Measurements from ENCODE around the gene REV3L.
A peak's percentile ranks its signal among the peaks of the same experiment; 100 is the strongest.
"Not testable (repeated sequence)": the region's sequence is repeated elsewhere in the genome, so short reads cannot be mapped to it uniquely, and the experiment has no call there.

Gene REV3L

DNA sequence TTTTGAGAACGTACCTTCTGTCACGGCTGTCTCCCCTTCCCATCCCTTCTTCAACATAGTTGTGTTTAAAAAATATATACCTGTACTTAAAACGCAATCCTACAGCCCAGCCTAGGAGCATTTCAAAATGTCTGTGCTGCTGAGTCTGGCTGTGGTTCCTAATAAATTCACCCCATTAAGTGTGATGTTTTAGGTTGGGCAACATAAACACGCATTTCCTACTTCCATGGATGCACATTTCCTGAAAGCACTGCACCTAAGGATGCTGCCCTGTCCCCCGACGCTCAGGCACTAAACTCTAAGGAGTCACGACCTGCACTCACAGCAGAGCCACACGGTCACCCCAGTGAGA lies 1.2 kb downstream of the REV3L start:
- Histone ChIP-seq H3K27ac (ENCODE audit: low read depth, low read length) (no peak overlapping the region), H3K27me3 (ENCODE audit: control insufficient read depth, insufficient read depth, low read length) (peaks cover 55% of the 10 kb centered on the region), H3K9me3 (ENCODE audit: control insufficient read depth, insufficient read depth, low read length) (0 out of 2 replicates have a peak, but pooled peaks cover 3% of the 10 kb centered on the region), H3K9ac (ENCODE audit: low read depth, low read length) (no peak overlapping the region; the same call in 1 of the 2 replicates), H3K36me3 (ENCODE audit: control insufficient read depth, insufficient read depth, low read length) (no peaks in the 10 kb centered on the region), H3K4me3 (ENCODE audit: low read depth, low read length) (peak overlapping the region; percentile 95), H3K4me1 (ENCODE audit: control insufficient read depth, insufficient read depth, low read length) (peaks cover 38% of the 10 kb centered on the region)

DNA sequence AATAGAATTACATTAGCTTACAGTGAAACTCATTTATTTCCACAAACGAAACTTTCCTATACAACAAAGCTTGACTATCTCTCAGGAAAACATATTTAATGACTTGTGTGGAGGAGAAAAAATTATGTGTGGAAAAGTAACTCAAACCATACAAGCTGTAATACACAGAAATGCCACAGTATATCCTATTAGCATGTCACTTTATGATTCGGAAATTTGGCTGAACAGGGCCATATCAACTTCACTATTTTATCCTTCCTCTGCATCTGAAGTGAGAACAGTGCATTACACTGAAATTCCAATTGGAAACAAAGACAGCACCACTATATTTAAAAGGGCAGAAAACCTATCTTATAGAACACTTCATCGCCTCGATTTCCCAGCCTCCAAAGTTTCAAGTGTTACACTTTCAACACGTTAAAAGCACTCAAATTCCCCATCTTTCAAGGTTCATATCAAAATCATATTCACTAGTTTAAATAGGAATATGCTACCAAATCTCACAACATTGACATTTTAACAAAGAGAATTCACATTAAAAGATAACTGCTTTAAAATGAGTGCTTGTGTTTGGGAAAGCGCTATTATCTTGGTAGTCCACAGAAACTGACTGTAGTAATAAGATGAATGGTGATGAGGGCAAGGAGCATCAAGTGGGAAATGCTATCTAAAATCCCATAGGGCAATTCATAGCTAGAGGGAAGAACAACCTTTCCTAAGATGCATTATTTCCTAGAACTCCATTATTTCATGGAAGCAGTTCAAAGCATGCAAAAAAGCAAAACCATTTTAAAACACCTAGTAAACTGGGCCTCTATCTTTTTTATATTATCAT lies 1.8 kb downstream of the REV3L start:
- Histone ChIP-seq H3K9ac (ENCODE audit: low read depth, low read length) (no peak overlapping the region), H3K9me3 (ENCODE audit: control insufficient read depth, insufficient read depth, low read length) (0 out of 2 replicates have a peak, but pooled peaks cover 2% of the 10 kb centered on the region), H3K27ac (ENCODE audit: low read depth, low read length) (no peak overlapping the region), H3K4me1 (ENCODE audit: control insufficient read depth, insufficient read depth, low read length) (peaks cover 38% of the 10 kb centered on the region), H3K36me3 (ENCODE audit: control insufficient read depth, insufficient read depth, low read length) (no peaks in the 10 kb centered on the region), H3K4me3 (ENCODE audit: low read depth, low read length) (peak overlapping the region; percentile 95), H3K27me3 (ENCODE audit: control insufficient read depth, insufficient read depth, low read length) (peaks cover 61% of the 10 kb centered on the region)

DNA sequence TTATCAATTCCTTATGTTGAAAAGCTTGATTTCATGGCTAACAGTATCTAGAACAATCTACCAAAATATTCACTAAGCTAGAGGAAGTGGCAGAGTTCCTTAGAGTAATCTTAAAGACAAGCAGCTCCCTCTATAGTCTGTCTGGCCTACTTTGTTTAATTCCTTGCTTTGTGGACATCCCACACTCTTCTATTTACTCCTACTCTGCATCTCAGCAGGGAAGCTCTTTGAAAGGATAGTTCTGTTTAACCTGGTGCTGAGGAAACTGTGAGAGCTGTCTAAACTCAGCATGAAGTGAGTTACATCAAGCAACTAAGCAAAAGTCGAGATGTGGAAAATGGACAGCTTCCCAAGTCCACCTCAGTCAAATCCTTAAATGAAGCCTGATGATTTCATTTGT lies 4.3 kb downstream of the REV3L start:
- Histone ChIP-seq H3K27me3 (ENCODE audit: control insufficient read depth, insufficient read depth, low read length) (peaks cover 83% of the 10 kb centered on the region), H3K9ac (ENCODE audit: low read depth, low read length) (no peak overlapping the region), H3K4me3 (ENCODE audit: low read depth, low read length) (no peak overlapping the region), H3K27ac (ENCODE audit: low read depth, low read length) (no peak overlapping the region), H3K36me3 (ENCODE audit: control insufficient read depth, insufficient read depth, low read length) (no peaks in the 10 kb centered on the region), H3K9me3 (ENCODE audit: control insufficient read depth, insufficient read depth, low read length) (no peaks in the 10 kb centered on the region), H3K4me1 (ENCODE audit: control insufficient read depth, insufficient read depth, low read length) (peaks cover 24% of the 10 kb centered on the region)

DNA sequence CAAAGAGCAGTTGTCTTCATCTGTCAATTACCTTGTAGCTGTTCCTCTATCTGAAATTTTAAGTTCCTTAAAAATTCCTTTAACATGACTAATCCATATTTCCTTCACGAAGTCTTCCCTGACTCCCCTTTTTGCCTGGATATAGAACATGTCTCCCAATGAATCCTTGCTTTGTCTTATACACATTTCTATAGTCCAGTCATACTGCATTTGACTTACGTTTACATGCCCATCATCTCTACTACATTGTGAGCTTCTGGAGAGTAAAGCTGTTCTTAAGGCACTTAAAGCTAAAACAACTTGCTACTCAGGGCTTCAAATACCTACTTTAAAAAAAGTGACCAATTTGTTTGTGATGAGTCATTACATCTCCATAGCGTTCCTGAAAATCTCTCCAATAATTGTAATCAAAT lies 4.9 kb downstream of the REV3L start:
- H3K4me1 ChIP-seq (ENCODE audit: control insufficient read depth, insufficient read depth, low read length) = peaks cover 24% of the 10 kb centered on the region
- no peaks in the 10 kb centered on the region for H3K9me3 ChIP-seq (ENCODE audit: control insufficient read depth, insufficient read depth, low read length)
- H3K36me3 ChIP-seq (ENCODE audit: control insufficient read depth, insufficient read depth, low read length) = no peaks in the 10 kb centered on the region
- H3K27ac ChIP-seq (ENCODE audit: low read depth, low read length) = no peak overlapping the region
- no peak overlapping the region for H3K9ac ChIP-seq (ENCODE audit: low read depth, low read length)
- peaks cover 83% of the 10 kb centered on the region for H3K27me3 ChIP-seq (ENCODE audit: control insufficient read depth, insufficient read depth, low read length)
- no peak overlapping the region for H3K4me3 ChIP-seq (ENCODE audit: low read depth, low read length)

DNA sequence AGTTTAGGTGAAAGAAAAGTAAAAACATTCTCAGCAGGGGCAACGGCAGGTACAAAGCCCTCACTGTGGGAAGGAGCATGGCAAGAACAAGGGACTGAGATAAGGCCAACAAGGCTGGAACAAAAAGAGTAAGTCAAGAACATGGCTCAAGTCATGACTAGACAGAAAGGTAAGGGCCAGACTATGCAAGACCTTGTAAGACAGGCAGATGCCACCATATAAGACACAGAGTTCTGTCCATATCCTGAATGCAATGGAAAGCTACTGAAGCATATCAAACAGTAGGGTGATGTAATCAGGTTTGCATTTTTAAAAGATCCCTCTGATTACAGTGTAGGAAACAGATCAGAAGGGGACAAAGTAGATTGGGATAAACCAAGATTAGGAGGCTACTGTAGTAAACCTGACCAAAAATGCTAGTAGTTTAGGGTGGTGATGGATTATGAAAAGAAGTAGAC lies 5.5 kb downstream of the REV3L start:
- H3K27me3 ChIP-seq (ENCODE audit: control insufficient read depth, insufficient read depth, low read length) = peaks cover 83% of the 10 kb centered on the region
- H3K36me3 ChIP-seq (ENCODE audit: control insufficient read depth, insufficient read depth, low read length) = no peaks in the 10 kb centered on the region
- H3K27ac ChIP-seq (ENCODE audit: low read depth, low read length) = no peak overlapping the region
- no peak overlapping the region for H3K9ac ChIP-seq (ENCODE audit: low read depth, low read length)
- no peaks in the 10 kb centered on the region for H3K9me3 ChIP-seq (ENCODE audit: control insufficient read depth, insufficient read depth, low read length)
- peaks cover 24% of the 10 kb centered on the region for H3K4me1 ChIP-seq (ENCODE audit: control insufficient read depth, insufficient read depth, low read length)
- H3K4me3 ChIP-seq (ENCODE audit: low read depth, low read length) = no peak overlapping the region

DNA sequence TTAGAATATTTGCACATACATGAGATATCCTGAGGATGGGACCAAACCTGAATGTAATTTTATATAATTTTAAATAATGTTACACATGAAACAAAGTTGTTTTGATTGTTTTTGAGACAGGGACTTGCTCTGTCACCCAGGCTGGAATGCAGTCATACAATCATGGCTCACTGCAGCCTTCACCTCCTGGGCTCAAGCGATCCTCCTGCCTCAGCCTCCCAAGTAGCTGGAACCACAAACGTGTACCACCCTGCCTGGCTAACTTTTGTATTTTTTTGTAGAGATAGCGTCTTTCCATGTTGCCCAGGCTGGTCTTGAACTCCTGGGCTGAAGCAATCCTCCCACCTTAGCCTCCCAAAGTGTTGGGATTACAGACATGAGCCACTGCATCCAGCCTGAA lies 7.0 kb downstream of the REV3L start:
- not testable (repeated sequence) for H3K9me3 ChIP-seq (ENCODE audit: control insufficient read depth, insufficient read depth, low read length); H3K4me3 ChIP-seq (ENCODE audit: low read depth, low read length); H3K9ac ChIP-seq (ENCODE audit: low read depth, low read length); H3K36me3 ChIP-seq (ENCODE audit: control insufficient read depth, insufficient read depth, low read length); H3K27ac ChIP-seq (ENCODE audit: low read depth, low read length)
- H3K27me3 ChIP-seq (ENCODE audit: control insufficient read depth, insufficient read depth, low read length) = peaks cover 70% of the 10 kb centered on the region
- peaks cover 15% of the 10 kb centered on the region for H3K4me1 ChIP-seq (ENCODE audit: control insufficient read depth, insufficient read depth, low read length)

DNA sequence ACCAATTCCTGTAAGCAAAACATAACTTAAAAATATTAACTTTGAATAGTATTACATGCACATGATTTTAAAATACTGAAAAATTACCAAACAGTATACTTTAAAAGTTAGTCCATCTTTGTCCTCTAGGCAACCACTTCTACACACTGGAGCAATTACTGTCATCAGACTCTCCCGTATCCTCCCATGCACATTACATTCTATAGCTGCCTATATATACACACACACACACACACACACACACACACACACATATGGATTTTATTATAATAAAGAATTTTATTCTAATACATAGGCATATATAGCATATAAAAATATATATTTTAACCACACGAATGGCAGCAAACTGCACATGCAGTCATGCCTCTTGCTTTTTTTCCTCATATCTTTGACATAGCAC lies 8.2 kb downstream of the REV3L start:
- Histone ChIP-seq H3K4me1 (ENCODE audit: control insufficient read depth, insufficient read depth, low read length) (peaks cover 15% of the 10 kb centered on the region), H3K4me3 (ENCODE audit: low read depth, low read length) (no peak overlapping the region), H3K27ac (ENCODE audit: low read depth, low read length) (no peak overlapping the region), H3K9ac (ENCODE audit: low read depth, low read length) (no peak overlapping the region), H3K9me3 (ENCODE audit: control insufficient read depth, insufficient read depth, low read length) (no peaks in the 10 kb centered on the region), H3K27me3 (ENCODE audit: control insufficient read depth, insufficient read depth, low read length) (peaks cover 57% of the 10 kb centered on the region), H3K36me3 (ENCODE audit: control insufficient read depth, insufficient read depth, low read length) (no peaks in the 10 kb centered on the region)

DNA sequence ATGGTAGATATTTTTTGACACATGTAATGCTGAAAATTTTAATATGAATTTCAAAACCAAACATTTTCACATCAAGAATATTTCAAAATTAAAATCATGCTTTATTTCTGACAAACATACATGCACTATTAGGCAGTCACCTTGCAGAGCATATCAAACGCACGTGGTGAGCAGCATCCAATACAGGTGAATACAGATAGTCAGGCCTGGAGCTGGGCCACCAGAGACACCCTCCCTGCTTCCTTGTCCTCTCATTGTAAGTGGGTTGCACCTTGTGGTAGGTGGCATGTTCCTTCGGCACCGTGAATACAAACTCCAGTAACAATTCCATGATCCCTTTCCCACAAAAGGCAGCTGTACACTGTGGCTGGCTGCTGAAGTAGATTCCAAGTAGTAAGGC lies 8.9 kb downstream of the REV3L start:
- H3K4me1 ChIP-seq (ENCODE audit: control insufficient read depth, insufficient read depth, low read length) = peaks cover 14% of the 10 kb centered on the region
- no peak overlapping the region for H3K9ac ChIP-seq (ENCODE audit: low read depth, low read length)
- H3K9me3 ChIP-seq (ENCODE audit: control insufficient read depth, insufficient read depth, low read length) = no peaks in the 10 kb centered on the region
- peaks cover 51% of the 10 kb centered on the region for H3K27me3 ChIP-seq (ENCODE audit: control insufficient read depth, insufficient read depth, low read length)
- H3K36me3 ChIP-seq (ENCODE audit: control insufficient read depth, insufficient read depth, low read length) = no peaks in the 10 kb centered on the region
- H3K4me3 ChIP-seq (ENCODE audit: low read depth, low read length) = no peak overlapping the region
- no peak overlapping the region for H3K27ac ChIP-seq (ENCODE audit: low read depth, low read length)

DNA sequence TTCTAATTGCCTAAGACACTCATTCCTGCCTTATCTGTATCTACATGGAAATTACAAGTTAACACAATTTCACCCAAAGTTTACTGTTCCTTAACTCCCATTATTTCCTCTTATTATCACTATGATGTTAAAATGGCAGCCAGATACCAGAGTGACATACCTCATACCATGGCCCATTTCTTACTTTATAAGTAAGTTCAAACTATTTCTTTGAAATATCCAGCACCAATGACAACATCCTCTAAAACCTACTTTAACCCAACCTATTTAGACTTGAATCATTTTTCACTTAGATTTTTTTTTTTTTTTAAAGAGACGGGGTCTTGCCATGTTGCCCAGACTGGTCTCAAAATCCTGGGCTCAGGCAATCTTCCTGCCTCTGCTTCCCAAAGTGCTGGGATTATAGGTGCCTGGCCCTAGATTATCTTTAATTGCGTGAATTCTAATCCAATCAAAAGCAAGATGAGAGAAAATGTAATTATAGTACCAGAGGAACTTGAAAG lies 10.0 kb downstream of the REV3L start:
- H3K27ac ChIP-seq (ENCODE audit: low read depth, low read length) = no peak overlapping the region
- peaks cover 39% of the 10 kb centered on the region for H3K27me3 ChIP-seq (ENCODE audit: control insufficient read depth, insufficient read depth, low read length)
- no peak overlapping the region for H3K4me3 ChIP-seq (ENCODE audit: low read depth, low read length)
- H3K9ac ChIP-seq (ENCODE audit: low read depth, low read length) = no peak overlapping the region
- H3K36me3 ChIP-seq (ENCODE audit: control insufficient read depth, insufficient read depth, low read length) = no peaks in the 10 kb centered on the region
- peaks cover 6% of the 10 kb centered on the region for H3K4me1 ChIP-seq (ENCODE audit: control insufficient read depth, insufficient read depth, low read length)
- no peaks in the 10 kb centered on the region for H3K9me3 ChIP-seq (ENCODE audit: control insufficient read depth, insufficient read depth, low read length)

DNA sequence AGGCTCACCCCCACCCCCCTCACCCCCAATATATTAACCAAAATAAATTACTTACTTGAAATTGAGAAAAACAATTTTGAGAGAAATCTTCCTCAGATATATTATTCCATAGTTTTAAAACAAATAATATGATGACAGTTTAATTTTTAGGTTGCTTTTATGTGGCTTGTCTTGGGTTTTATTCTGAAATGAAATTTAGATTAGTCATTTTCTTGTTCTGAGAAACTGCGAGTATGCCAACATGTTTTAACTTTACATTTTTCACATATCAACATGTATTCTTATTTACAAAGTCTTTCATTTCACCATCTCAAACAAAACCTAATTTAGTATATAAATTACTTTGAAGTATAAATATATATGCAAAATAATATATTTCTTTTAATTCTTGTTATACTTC lies 11.1 kb downstream of the REV3L start:
- H3K4me3 ChIP-seq (ENCODE audit: low read depth, low read length) = no peak overlapping the region
- no peaks in the 10 kb centered on the region for H3K9me3 ChIP-seq (ENCODE audit: control insufficient read depth, insufficient read depth, low read length)
- H3K4me1 ChIP-seq (ENCODE audit: control insufficient read depth, insufficient read depth, low read length) = no peaks in the 10 kb centered on the region
- H3K27me3 ChIP-seq (ENCODE audit: control insufficient read depth, insufficient read depth, low read length) = peaks cover 29% of the 10 kb centered on the region
- H3K36me3 ChIP-seq (ENCODE audit: control insufficient read depth, insufficient read depth, low read length) = no peaks in the 10 kb centered on the region
- H3K9ac ChIP-seq (ENCODE audit: low read depth, low read length) = no peak overlapping the region
- H3K27ac ChIP-seq (ENCODE audit: low read depth, low read length) = no peak overlapping the region

DNA sequence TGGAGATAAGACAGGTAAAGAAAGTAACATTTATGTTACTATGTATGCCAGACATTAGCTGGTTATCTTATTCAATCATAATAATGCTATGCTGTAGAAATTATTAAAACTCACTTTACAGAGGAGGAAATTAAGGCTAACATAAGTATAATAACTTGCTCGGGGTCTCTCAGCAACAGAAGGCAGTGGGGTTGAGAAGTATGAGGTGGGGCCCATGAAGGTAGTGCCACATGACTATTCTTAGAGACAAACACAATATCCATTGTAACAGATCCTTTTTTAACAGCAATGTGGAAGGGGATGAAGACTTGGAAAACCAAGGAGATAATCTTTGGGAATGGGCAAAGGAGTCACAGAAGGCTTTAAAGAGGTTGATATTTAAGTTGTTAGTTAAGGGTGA lies 11.5 kb downstream of the REV3L start:
- no peaks in the 10 kb centered on the region for H3K36me3 ChIP-seq (ENCODE audit: control insufficient read depth, insufficient read depth, low read length)
- no peak overlapping the region for H3K9ac ChIP-seq (ENCODE audit: low read depth, low read length)
- no peaks in the 10 kb centered on the region for H3K9me3 ChIP-seq (ENCODE audit: control insufficient read depth, insufficient read depth, low read length)
- H3K27ac ChIP-seq (ENCODE audit: low read depth, low read length) = no peak overlapping the region
- H3K4me1 ChIP-seq (ENCODE audit: control insufficient read depth, insufficient read depth, low read length) = no peaks in the 10 kb centered on the region
- peaks cover 25% of the 10 kb centered on the region for H3K27me3 ChIP-seq (ENCODE audit: control insufficient read depth, insufficient read depth, low read length)
- H3K4me3 ChIP-seq (ENCODE audit: low read depth, low read length) = no peak overlapping the region

Data from HUES48 (cell line).